NCI-H526 (cell line): ENCODE measurements around the gene FAM135A.
"Not testable (repeated sequence)": the region's sequence is repeated elsewhere in the genome, so short reads cannot be mapped to it uniquely, and the experiment has no call there.

Experiments used
- DNase-seq, 2 experiments: peaks; one replicate each; lab custom pipeline; 2025; lab: John Stamatoyannopoulos, UW

Gene FAM135A

GRCh38 chr6:70459699-70460098, 46.4 kb downstream of the FAM135A start:
- not testable (repeated sequence) for DNase-seq

- no peak for DNase-seq
Observed at GRCh38 chr6:70470016-70470415, 56.7 kb downstream of the FAM135A start.

- not testable (repeated sequence) for DNase-seq
Observed at GRCh38 chr6:70470510-70470909, 57.2 kb downstream of the FAM135A start.

DNA sequence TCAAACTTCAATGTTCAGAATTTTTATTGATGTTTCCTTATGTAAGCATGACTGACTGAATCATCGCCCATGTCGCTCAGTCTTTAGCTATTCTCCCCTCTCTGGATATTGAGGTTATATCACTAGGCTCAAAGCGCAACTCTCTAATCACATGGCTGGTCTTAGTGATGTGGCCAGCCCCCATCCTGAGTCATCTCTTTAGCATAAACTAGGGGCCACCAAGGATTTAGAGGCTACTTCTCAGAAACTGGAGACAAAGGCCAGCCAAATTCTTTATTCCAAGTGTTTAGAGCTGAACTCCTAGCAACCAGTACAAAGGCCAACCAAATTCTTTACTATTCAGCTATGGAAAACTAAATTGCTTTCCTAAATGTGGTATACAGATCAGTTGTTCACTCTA, 61.4 kb downstream of the FAM135A start:
- DNase-seq, result no peak

GRCh38 chr6:70479236-70479635, 65.9 kb downstream of the FAM135A start:
- DNase-seq, result no peak

DNA sequence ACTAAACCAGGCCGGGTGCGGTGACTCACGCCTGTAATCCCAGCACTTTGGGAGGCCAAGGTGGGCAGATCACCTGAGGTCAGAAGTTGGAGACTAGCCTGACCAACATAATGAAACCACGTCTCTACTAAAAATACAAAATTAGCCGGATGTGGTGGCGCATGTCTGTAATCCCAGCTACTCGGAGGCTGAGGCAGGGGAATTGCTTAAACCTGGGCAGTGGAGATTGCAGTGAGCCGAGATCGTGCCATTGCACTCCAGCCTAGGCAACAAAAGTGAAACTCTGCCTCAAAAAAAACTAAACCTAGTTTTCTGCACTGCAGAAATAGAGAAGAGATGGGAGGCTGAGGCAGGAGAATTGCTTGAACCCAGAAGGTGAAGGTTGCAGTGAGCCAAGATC, 73.3 kb downstream of the FAM135A start:
- not testable (repeated sequence) for DNase-seq

- no peak for DNase-seq
Observed at GRCh38 chr6:70489364-70489763, 76.1 kb downstream of the FAM135A start.

GRCh38 chr6:70494833-70495232, 81.5 kb downstream of the FAM135A start:
- no peak for DNase-seq

GRCh38 chr6:70495790-70496189, 82.5 kb downstream of the FAM135A start:
- not testable (repeated sequence) for DNase-seq

GRCh38 chr6:70502484-70502883, 89.2 kb downstream of the FAM135A start:
- no peak for DNase-seq

DNA sequence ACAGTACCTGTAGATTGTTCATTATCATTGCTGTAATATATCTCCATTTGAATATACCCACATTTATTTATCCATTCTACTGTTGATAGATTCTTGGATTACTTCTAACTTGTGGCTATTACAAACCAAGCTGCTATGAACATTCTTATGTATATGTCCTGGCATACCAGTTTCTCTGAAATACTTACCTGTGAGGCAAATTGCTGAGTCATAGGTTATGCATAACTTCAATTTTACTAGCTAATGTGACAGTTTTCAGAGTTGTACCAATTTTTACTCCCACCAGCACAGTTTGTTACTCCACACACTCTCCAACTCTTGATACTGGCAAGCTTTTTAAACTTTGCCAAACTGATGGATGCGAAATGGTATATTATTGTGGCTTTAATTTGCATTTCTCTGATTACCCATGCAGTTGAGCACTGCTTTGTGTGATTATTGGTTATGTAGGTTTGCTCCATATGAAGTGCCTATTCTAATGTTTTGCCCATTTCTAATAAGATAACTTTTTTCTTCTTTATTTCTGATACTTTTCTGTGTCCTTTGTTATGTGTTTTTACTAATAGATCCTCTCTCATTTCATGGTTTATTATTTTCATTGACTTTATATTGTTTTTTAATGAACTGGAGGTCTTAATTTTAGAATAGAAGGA, 90.6 kb downstream of the FAM135A start:
- no peak for DNase-seq

GRCh38 chr6:70506321-70506720, 93.0 kb downstream of the FAM135A start:
- no peak for DNase-seq

GRCh38 chr6:70507161-70507560, 93.9 kb downstream of the FAM135A start:
- DNase-seq, result no peak

DNA sequence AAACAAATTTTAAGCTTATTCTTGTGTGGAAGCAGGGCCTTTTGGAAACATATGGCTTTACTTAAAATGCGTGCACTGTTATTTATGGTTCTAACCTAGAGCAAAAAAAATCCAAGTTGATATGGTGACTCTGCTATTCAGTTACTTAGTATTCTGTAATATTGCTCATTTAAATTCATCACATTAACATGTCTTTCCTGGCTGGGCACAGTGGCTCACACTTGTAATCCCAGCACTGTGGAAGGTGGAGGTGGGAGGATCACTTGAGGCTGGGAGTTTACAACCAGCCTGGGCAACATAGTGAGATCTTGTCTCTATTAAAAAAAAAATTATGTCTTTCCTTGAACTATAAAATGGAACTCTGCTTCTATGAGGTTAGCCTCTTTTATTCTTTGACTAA, 95.6 kb downstream of the FAM135A start:
- DNase-seq, result no peak

GRCh38 chr6:70510600-70510999, 97.3 kb downstream of the FAM135A start:
- no peak for DNase-seq

GRCh38 chr6:70518723-70519122, 105.4 kb downstream of the FAM135A start:
- no peak for DNase-seq

DNA sequence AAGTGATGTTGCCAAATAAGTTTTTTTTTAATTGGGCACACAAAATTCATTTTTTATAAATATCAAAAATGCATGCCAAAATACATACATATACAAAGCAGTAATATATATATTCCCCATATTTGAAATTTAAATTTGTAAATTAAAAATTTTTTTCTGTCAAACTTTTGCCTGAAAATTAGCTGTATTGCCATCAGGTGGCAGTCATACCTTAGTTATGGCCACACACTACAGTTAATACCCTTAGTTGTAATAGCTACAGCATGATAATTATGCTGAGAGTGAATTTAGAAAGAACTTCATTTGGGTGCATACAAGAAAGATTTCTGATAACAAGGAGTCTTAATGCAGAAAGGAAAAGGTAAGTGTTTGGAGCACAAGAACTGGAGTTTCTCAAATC, 107.3 kb downstream of the FAM135A start:
- peak in 1 of 2 experiments; percentile 31 for DNase-seq

GRCh38 chr6:70524721-70525286, 111.5 kb downstream of the FAM135A start:
- no peak for DNase-seq

DNA sequence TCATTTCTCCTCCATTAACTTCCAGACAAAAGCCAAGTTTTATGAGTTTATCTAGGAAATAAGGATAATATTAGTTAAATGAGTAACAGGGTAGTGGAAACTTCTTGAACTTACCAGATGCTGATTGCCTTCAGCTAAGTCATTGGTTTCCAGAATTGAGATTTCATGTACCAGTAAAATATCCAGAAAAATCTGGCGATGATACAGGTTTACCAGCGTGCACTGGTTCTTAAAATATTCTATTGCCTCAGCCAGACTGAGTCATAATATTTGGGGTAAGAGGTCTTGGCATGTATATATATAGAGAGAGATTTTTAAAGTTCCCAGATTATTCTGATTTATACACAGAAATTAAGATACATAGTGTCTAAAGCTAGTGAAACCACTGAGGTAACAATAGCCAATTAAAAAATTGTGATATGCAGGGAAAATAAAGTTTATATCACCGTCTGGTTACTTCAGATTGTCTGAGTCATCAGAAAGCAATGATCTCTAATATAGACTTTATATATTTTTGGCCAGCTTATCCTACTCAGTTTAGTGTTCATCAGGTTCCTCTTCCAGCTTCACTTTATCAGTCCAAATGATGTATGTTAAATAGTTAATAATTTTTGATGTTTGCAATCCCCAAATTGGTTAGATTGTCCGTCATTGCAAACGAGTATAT, 113.9 kb downstream of the FAM135A start:
- no peak for DNase-seq

GRCh38 chr6:70530023-70530422, 116.7 kb downstream of the FAM135A start:
- DNase-seq, result no peak

DNA sequence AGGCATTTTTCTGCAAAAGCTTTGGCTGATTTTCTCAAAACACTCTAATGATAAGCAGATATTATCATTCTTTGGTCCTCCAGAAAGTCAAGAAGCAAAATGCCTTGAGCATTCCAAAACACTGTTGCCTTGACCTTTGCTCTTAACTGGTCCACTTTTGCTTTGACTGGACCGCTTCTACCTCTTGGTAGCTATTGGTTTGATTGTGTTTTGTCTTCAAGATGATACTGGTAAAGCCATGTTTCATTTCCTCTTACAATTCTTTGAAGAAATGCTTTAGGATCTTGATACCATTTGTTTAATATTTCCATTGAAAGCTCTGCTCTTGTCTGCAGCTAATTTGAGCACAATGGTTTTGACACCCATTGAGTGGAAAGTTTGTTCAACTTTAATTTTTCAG, 117.8 kb downstream of the FAM135A start:
- no peak for DNase-seq

DNA sequence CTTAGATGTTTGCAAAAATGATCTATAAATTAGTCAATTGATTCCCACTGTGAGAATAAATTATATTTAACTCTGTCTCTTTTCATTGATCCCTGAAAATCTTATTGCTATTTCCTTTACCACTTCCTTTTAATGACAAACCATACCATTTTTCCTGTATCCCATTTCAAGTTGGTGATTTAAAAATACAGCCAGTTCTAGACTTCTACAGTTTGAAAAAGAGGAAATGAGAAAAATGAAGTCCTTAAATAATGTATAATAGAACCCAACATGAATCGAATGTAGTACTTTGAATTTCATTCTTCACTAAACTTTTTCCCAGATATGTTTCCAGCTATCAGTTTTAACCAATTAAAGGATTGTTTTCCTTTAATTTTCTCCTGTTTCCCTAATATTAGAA, 124.0 kb downstream of the FAM135A start:
- DNase-seq, result no peak

DNA sequence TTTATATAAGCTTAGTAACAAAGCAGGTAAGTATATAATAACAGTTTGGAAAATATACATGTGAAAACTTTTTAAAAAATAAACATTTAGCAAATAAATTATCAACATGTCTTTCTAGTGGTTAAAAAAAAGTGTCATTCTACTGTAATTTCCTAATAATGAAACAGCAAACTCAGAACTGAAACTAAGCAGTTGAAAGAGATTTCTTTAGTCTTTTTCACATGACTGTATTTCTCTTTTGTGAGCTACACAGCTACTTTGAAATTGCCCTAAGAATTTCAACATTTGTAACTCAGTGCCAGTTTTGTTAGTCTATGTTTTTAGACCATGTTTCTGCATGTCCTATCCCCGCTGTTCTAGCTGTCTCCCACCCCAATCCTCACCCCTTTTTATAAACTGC, 125.1 kb downstream of the FAM135A start:
- DNase-seq, result no peak

- peak in 1 of 2 experiments; percentile 48 for DNase-seq
Observed at GRCh38 chr6:70547313-70547712, 134.0 kb downstream of the FAM135A start.
